ENCODE results near the gene TRPM3.

- TF ChIP-seq POLR2A (IDR thresholded peaks at IDR 0.05) (no peak), CTCF (IDR thresholded peaks at IDR 0.05) (no peak)
These were observed 9.1 kb upstream of the TRPM3 start for GRCh38 chr9:71130521-71130920.

Measured in adrenal gland (tissue), 5 donors.